ENCODE data around the gene PIP5K1C. TPM values are rescaled to one million over a fixed set of nuclear protein-coding genes. Genes with fewer than 3 reads are reported as not detected.

The PIP5K1C gene
- total and polyA plus RNA-seq, 9 of the 15 experiments (the other 6 are each of a cell fraction or from before 2014, with no cell fraction given), result 0.38 to 22.1 (median 4.1) TPM

DNA sequence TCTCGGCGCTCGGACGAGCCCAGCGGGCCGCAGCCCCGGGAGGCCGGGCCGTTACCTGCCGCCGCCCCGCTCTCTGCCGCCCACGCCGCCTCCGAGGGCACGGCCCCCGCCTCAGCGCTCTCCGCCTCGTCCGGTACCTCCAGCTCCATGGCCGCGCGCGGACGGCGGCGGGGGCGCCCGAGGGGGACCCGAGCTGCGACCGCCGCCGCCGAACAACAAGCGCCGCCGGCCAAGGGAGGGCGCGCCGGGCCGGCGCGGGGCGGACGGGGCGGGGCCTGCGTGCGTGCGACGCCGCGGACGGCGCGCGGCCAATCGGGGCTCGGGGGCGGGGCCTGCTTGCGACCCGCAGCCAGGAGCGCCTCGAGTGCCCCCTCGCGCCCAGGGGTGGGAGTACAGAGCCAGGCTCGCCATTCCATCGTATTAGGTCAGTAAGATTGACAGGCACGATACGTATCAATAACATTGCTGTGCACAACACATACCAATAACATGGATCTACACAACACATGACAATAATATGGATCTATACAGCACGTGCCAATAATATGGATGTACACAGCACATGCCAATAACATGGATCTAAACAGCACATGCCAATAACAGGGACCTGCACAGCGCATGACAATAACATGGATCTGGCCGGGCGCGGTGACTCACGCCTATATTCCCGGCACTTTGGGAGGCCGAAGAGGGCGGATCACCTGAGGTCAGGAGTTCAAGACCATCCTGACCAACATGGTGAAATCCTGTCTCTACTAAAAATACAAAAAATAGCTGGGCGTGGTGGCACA, at the start of gene PIP5K1C (continued):
- TF ChIP-seq NONO (IDR thresholded peaks at IDR 0.05; ENCODE audit: low read depth in 2 of 2, low read length in 1 of 2), result 0 out of 4 replicates have a peak, but pooled peaks of 1 of the 2 experiments have one; percentile 59
- TF ChIP-seq, protein P1, sequence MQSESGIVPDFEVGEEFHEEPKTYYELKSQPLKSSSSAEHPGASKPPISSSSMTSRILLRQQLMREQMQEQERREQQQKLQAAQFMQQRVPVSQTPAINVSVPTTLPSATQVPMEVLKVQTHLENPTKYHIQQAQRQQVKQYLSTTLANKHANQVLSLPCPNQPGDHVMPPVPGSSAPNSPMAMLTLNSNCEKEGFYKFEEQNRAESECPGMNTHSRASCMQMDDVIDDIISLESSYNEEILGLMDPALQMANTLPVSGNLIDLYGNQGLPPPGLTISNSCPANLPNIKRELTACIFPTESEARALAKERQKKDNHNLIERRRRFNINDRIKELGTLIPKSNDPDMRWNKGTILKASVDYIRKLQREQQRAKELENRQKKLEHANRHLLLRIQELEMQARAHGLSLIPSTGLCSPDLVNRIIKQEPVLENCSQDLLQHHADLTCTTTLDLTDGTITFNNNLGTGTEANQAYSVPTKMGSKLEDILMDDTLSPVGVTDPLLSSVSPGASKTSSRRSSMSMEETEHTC (IDR thresholded peaks at IDR 0.05), result no peak
- peak; percentile 55; the same call in 1 of the 2 replicates for TF ChIP-seq SIN3B (IDR thresholded peaks at IDR 0.05; ENCODE audit: low read depth)
- TF ChIP-seq RCOR1 (IDR thresholded peaks at IDR 0.05; ENCODE audit: borderline replicate concordance in 1 of 2, low read depth in 2 of 2, low read length in 2 of 2), result no peak; a peak in 1 of 4 replicates
- TF ChIP-seq ATF1 (CRISPR knock-in tag; IDR thresholded peaks at IDR 0.05), result no peak
- peak; percentile 37; the same call in 1 of the 2 replicates for TF ChIP-seq ATF1 (tag; IDR thresholded peaks at IDR 0.05)
- TF ChIP-seq HMG20B (CRISPR knock-in tag; IDR thresholded peaks at IDR 0.05), result no peak
- TF ChIP-seq ZNF76 (CRISPR knock-in tag; IDR thresholded peaks at IDR 0.05; ENCODE audit: borderline replicate concordance), result no peak
- no peak for TF ChIP-seq ZNF77 (CRISPR knock-in tag; IDR thresholded peaks at IDR 0.05)
- no peak for TF ChIP-seq NBN (IDR thresholded peaks at IDR 0.05; ENCODE audit: low read depth)
- TF ChIP-seq JUND (IDR thresholded peaks at IDR 0.05; ENCODE audit: borderline replicate concordance, low read depth, low read length), result peak; percentile 45; the same call in 1 of the 2 replicates
- peak; percentile 76; the same call in 1 of the 3 replicates for TF ChIP-seq JUND (tag; IDR thresholded peaks at IDR 0.05; ENCODE audit: borderline replicate concordance, low read depth, low read length)
- no peak for TF ChIP-seq ILK (tag; IDR thresholded peaks at IDR 0.05; ENCODE audit: borderline replicate concordance, low read depth)
- TF ChIP-seq, protein P2, sequence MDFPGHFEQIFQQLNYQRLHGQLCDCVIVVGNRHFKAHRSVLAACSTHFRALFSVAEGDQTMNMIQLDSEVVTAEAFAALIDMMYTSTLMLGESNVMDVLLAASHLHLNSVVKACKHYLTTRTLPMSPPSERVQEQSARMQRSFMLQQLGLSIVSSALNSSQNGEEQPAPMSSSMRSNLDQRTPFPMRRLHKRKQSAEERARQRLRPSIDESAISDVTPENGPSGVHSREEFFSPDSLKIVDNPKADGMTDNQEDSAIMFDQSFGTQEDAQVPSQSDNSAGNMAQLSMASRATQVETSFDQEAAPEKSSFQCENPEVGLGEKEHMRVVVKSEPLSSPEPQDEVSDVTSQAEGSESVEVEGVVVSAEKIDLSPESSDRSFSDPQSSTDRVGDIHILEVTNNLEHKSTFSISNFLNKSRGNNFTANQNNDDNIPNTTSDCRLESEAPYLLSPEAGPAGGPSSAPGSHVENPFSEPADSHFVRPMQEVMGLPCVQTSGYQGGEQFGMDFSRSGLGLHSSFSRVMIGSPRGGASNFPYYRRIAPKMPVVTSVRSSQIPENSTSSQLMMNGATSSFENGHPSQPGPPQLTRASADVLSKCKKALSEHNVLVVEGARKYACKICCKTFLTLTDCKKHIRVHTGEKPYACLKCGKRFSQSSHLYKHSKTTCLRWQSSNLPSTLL (IDR thresholded peaks at IDR 0.05), result no peak
- TF ChIP-seq, protein P3, sequence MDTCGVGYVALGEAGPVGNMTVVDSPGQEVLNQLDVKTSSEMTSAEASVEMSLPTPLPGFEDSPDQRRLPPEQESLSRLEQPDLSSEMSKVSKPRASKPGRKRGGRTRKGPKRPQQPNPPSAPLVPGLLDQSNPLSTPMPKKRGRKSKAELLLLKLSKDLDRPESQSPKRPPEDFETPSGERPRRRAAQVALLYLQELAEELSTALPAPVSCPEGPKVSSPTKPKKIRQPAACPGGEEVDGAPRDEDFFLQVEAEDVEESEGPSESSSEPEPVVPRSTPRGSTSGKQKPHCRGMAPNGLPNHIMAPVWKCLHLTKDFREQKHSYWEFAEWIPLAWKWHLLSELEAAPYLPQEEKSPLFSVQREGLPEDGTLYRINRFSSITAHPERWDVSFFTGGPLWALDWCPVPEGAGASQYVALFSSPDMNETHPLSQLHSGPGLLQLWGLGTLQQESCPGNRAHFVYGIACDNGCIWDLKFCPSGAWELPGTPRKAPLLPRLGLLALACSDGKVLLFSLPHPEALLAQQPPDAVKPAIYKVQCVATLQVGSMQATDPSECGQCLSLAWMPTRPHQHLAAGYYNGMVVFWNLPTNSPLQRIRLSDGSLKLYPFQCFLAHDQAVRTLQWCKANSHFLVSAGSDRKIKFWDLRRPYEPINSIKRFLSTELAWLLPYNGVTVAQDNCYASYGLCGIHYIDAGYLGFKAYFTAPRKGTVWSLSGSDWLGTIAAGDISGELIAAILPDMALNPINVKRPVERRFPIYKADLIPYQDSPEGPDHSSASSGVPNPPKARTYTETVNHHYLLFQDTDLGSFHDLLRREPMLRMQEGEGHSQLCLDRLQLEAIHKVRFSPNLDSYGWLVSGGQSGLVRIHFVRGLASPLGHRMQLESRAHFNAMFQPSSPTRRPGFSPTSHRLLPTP (IDR thresholded peaks at IDR 0.05; ENCODE audit: borderline replicate concordance, extremely low read depth, insufficient read length), result peak; percentile 32
- TF ChIP-seq, protein P4, sequence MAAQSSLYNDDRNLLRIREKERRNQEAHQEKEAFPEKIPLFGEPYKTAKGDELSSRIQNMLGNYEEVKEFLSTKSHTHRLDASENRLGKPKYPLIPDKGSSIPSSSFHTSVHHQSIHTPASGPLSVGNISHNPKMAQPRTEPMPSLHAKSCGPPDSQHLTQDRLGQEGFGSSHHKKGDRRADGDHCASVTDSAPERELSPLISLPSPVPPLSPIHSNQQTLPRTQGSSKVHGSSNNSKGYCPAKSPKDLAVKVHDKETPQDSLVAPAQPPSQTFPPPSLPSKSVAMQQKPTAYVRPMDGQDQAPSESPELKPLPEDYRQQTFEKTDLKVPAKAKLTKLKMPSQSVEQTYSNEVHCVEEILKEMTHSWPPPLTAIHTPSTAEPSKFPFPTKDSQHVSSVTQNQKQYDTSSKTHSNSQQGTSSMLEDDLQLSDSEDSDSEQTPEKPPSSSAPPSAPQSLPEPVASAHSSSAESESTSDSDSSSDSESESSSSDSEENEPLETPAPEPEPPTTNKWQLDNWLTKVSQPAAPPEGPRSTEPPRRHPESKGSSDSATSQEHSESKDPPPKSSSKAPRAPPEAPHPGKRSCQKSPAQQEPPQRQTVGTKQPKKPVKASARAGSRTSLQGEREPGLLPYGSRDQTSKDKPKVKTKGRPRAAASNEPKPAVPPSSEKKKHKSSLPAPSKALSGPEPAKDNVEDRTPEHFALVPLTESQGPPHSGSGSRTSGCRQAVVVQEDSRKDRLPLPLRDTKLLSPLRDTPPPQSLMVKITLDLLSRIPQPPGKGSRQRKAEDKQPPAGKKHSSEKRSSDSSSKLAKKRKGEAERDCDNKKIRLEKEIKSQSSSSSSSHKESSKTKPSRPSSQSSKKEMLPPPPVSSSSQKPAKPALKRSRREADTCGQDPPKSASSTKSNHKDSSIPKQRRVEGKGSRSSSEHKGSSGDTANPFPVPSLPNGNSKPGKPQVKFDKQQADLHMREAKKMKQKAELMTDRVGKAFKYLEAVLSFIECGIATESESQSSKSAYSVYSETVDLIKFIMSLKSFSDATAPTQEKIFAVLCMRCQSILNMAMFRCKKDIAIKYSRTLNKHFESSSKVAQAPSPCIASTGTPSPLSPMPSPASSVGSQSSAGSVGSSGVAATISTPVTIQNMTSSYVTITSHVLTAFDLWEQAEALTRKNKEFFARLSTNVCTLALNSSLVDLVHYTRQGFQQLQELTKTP (IDR thresholded peaks at IDR 0.05; ENCODE audit: low read depth in 1 of 2, partially characterized antibody in 2 of 2), result peak in 1 of 2 experiments; percentile 36
